G401 (cell line): Measurements from ENCODE around the gene ITFG2. TPM values are rescaled to one million over a fixed set of nuclear protein-coding genes. Genes with fewer than 3 reads are reported as not detected.

Source experiments
- DNase-seq: peaks from one replicate; pipeline ENCODE4 v3.0.0-alpha.2; 2015; ENCODE audit warnings: low spot score
- in situ Hi-C: cut with HindIII; loops from 2 replicates; pipeline ENCODE4 v1.10.0; 2016; ENCODE audit warnings: low sequenced_read_pairs, mixed read lengths
- total RNA-seq: library from RNA; depleted of rRNA; stranded (reverse); fragments of >200 nt; shearing (Covaris generic); gene quantifications from 2 replicates; pipeline ENCODE4 v1.2.3, GENCODE V29; 2014

Gene ITFG2
- total RNA-seq, 1 experiment from 2014 or later: 6.4 TPM

GRCh38 chr12:2794191-2794735 is 18.2 kb upstream of the ITFG2 start:
- peak; percentile 38 for DNase-seq

GRCh38 chr12:2794736-2795289 is 17.7 kb upstream of the ITFG2 start, which contains the start of gene FKBP4:
Gene FKBP4, plus strand, starts transcription at chr12:2794970. Its CDS starts 170 bp downstream, at chr12:2795140.
- in situ Hi-C loops: no loop called here
- peak; percentile 95 for DNase-seq

More at GRCh38 chr12:2794191-2794735, 18.2 kb upstream of the ITFG2 start:
- in situ Hi-C loops: no loop called here

- peak; percentile 79 for DNase-seq
- in situ Hi-C loops: no loop called here
Observed at GRCh38 chr12:2795291-2796186, 16.9 kb upstream of the ITFG2 start.

DNA sequence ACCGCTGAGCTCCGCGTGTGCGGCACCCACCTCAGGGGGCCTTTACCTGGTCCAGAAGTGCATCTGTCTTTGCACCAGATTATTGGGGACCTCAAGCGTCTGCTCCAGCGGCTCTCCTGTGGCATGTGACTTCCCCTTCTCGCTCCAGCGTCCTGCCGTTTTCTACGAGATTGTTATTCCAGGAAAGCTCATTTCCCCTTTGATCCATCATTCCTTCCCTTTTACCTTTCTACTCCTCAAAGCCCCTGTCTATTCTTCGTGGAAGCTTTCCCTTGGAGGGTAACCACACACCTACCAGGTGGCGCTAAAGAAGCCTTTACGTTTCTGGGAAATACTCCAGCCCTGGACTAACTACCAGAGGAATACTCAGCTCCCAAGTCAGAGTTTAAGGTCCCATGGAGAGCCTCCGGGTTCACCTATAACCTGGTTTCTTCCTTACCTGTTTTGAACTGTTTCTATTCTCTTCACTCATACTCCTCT is 16.2 kb upstream of the ITFG2 start:
- in situ Hi-C loops: no loop called here

DNA sequence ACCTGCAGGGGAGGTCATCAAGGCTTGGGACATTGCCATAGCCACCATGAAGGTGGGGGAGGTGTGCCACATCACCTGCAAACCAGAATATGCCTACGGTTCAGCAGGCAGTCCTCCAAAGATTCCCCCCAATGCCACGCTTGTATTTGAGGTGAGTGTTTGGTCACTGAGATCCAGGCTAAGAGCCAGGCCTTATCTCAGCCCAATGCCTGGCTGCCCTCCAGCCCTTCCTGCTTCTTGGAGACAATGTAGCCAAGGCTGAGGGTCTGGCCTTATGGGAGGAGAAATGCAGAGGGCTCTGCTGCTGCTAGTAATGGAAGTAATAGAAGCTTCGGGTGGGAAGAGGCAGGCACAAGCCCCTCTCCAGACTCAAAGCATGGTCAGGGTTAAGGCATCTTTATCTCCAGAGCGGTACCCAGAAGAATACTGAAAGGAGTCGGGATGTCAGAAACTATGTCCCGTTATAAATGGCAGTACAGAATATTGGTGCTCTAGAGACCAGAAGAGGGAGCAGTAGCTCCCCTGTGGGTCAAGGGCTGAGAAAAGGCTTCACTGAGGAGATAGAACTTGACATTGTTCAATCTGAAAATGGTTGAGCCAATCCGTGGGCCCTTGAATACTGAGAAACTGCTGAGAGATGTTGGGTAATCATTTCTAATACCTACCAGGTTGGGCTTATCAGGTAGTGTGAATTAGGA is 14.6 kb upstream of the ITFG2 start:
- DNase-seq: peak; percentile 51
- in situ Hi-C loops: no loop called here

More for the DNA sequence above, 16.2 kb upstream of the ITFG2 start:
- peak; percentile 64 for DNase-seq

- DNase-seq: no peak
- in situ Hi-C loops: no loop called here
Observed at GRCh38 chr12:2800046-2800570, 12.4 kb upstream of the ITFG2 start.

DNA sequence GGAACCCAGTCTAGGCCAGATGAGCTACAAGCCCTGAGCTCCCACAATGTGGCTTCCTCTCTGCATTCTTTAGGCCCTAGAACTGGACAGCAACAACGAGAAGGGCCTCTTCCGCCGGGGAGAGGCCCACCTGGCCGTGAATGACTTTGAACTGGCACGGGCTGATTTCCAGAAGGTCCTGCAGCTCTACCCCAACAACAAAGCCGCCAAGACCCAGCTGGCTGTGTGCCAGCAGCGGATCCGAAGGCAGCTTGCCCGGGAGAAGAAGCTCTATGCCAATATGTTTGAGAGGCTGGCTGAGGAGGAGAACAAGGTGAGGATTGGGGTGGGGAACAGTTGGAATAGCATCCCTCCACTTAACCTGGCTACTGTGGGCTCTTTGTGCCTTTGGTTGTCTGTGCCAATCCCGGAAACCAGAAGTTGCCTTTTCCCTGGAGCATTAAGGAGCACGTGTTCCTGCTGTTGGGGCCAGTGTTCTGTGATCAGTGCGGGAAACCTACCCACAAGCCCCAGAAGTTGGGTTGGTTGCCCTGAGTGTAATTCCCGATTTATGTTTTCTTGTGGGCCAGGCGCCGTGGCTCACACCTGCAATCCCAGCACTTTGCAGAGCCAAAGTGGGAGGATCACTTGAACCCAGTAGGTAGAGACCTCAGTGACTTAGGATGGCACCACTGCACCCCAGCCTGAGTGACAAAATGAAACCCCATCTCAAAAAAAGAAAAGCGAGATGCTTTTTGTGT is 11.3 kb upstream of the ITFG2 start:
- in situ Hi-C loops: no loop called here

GRCh38 chr12:2803635-2804392 is 8.7 kb upstream of the ITFG2 start:
- in situ Hi-C loops: no loop called here
- no peak for DNase-seq

More for the DNA sequence above, 11.3 kb upstream of the ITFG2 start:
- peak; percentile 92 for DNase-seq

GRCh38 chr12:2804393-2805142 is 7.9 kb upstream of the ITFG2 start:
- DNase-seq: peak; percentile 87

GRCh38 chr12:2805143-2805520 is 7.3 kb upstream of the ITFG2 start:
- in situ Hi-C loops: no loop called here
- no peak for DNase-seq

More at GRCh38 chr12:2804393-2805142, 7.9 kb upstream of the ITFG2 start:
- in situ Hi-C loops: no loop called here

GRCh38 chr12:2806700-2807099 is 5.8 kb upstream of the ITFG2 start:
- in situ Hi-C loops: no loop called here

DNA sequence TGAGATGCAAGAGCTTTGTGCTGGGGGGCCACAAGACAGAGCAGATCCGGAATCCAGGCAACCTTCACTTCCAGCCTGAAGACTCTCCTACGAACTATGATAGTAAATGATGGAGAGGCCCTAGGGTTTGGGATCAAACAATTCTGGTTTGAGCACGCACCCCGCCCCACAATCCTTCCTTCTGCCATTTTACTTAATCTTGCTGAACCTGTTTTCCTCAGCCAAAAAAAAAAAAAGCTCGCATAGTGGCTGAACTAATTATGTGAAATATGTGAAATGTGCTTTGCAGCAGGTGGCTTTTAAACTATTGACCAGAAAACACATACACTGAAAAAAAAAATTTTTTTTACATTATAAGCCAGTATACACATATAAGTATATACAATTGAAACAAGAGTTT is 667 bp upstream of the ITFG2 start:
- in situ Hi-C loops: no loop called here
- DNase-seq: no peak

More at GRCh38 chr12:2806700-2807099, 5.8 kb upstream of the ITFG2 start:
- no peak for DNase-seq

- DNase-seq: peak; percentile 83
- in situ Hi-C loops: no loop called here
Observed at GRCh38 chr12:2813214-2814185, 1.0 kb downstream of the ITFG2 start.

DNA sequence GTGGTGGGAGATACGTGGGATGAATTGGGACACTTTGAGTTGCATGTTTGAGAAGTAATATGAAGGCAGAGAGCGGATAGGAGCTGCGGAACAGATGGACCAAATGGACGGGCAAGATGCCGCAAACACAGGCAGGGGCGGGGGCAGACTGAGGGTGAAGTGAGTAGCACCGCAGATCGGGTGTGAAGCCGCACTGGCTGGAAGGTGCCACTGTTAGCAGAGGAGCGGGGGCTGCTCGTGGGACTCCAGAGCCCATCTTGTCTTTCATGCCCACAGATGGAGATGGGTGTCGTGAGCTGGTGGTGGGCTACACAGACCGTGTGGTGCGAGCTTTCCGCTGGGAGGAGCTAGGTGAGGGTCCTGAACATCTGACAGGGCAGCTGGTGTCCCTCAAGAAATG is 7.3 kb downstream of the ITFG2 start:
- DNase-seq: no peak
- in situ Hi-C loops: no loop called here

- in situ Hi-C loops: no loop called here
- no peak for DNase-seq
Observed at GRCh38 chr12:2820432-2820831, 8.0 kb downstream of the ITFG2 start.

DNA sequence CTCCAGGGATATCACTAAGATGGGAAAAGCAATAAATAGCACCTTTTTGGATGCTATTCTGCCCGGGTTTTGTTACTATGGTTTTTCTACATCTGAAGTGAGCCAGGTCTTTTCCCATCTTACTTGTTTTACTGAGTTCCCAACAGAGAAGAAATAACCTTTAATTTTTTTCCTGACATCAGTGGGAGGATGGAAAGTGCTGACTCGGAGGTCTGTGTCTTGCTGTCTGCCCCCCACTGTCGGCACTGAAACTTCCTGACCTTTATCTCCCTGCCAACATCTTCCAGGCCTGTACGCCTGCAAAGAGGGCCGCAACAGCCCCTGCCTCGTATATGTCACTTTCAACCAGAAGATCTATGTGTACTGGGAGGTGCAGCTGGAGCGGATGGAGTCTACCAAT is 11.0 kb downstream of the ITFG2 start:
- DNase-seq: no peak
- in situ Hi-C loops: no loop called here
